ENCODE data around the gene APOE.

GRCh38 chr19:44879309-44880065 is 26.1 kb upstream of the APOE start:
- no peak for TF ChIP-seq CTCF (IDR thresholded peaks at IDR 0.05; ENCODE audit: low read length)
- TF ChIP-seq EZH2 (IDR thresholded peaks at IDR 0.05; ENCODE audit: borderline replicate concordance, low read length): no peak
